AG04449 (cell line): ENCODE measurements around the gene WDR20.

ENCODE experiments used
- CTCF ChIA-PET: fragments of 350-600 bp; formaldehyde crosslinking; extraction: SDS; loops from one replicate; lab custom pipeline; 2021; ENCODE audit warnings: antibody characterized with exemption; lab: Yijun Ruan, JAX
- POLR2A ChIA-PET: fragments of 400-600, 350-600 bp; formaldehyde crosslinking; extraction: SDS; loops from one replicate; lab custom pipeline; 2020; ENCODE audit warnings: antibody characterized with exemption, inconsistent platforms; lab: Yijun Ruan, JAX
- DNase-seq: peaks from one replicate; pipeline ENCODE4 v3.0.0-alpha.2; 2010; ENCODE audit warnings: low read depth, low spot score
- H3K4me3 ChIP-seq: 2 replicates; pipeline ENCODE4 v1.5.1; 2011; ENCODE audit warnings: low read depth, mild to moderate bottlenecking, control low read depth, low read length
- TF ChIP-seq, protein P1 (sequence below): IDR thresholded peaks from one replicate; pipeline ENCODE4 v1.5.1; 2011; ENCODE audit warnings: mild to moderate bottlenecking, moderate library complexity, low read length, control low read depth, inconsistent platforms; ENCODE audit not compliant: insufficient read depth; ENCODE audit errors: missing control alignments

WDR20 gene

DNA sequence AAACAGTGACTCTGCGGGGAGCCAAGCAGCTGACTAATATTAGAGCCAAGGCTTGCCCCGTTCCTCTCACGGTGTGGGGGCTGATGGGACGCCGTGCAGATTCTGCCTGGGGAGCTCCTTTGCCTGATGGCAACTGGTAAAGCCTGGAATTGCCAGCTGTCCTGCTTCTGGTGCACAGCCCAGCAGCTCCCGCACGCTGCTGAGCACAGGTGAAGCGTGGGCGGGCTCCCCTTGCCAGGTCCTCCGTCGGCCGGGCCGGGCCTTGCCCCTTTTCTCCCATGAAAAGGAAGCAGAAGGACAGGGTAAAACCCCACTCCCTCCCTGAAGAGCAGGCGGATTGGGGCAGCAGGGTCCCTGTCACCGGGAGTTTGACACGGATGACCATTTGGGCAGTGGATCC lies 79.0 kb downstream of the WDR20 start:
- ChIA-PET CTCF (interaction anchor here (0.5 to 2.3 kb wide), 4 partner anchors 15 to 97 kb away, joined by 3 to 7 read pairs (median 5); no protein-coding TSS in a partner anchor), POLR2A (no interaction called here)
- no peak overlapping the region for H3K4me3 ChIP-seq
- no peak for DNase-seq
- TF ChIP-seq, protein P1, sequence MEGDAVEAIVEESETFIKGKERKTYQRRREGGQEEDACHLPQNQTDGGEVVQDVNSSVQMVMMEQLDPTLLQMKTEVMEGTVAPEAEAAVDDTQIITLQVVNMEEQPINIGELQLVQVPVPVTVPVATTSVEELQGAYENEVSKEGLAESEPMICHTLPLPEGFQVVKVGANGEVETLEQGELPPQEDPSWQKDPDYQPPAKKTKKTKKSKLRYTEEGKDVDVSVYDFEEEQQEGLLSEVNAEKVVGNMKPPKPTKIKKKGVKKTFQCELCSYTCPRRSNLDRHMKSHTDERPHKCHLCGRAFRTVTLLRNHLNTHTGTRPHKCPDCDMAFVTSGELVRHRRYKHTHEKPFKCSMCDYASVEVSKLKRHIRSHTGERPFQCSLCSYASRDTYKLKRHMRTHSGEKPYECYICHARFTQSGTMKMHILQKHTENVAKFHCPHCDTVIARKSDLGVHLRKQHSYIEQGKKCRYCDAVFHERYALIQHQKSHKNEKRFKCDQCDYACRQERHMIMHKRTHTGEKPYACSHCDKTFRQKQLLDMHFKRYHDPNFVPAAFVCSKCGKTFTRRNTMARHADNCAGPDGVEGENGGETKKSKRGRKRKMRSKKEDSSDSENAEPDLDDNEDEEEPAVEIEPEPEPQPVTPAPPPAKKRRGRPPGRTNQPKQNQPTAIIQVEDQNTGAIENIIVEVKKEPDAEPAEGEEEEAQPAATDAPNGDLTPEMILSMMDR, result no peak

DNA sequence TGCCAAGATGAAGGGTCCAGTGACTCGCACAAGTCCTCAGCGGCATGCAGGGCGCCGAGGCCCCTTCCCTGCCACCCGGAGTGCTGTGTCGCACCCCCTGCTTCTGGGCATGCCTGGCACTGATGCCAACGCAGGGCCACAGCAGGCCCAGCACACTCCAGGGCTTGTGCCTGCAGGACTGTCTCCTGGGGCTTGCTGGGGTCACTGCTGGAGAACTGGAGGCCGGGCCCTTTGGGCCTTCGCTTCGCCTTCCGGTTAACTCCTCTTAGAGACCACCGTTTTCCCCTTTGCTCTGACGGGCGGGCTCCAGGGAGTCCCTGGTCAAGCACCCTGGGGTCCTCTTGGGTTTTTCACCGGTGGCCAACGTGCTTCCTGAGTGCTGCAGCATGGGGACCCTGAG lies 79.6 kb downstream of the WDR20 start:
- ChIA-PET POLR2A (no interaction called here), CTCF (interaction anchor here (2.3 kb wide), 1 partner anchor 94 kb away, joined by 7 read pairs; no protein-coding TSS in a partner anchor)
- DNase-seq, result no peak
- no peak overlapping the region for H3K4me3 ChIP-seq
- TF ChIP-seq, protein P1, result no peak

DNA sequence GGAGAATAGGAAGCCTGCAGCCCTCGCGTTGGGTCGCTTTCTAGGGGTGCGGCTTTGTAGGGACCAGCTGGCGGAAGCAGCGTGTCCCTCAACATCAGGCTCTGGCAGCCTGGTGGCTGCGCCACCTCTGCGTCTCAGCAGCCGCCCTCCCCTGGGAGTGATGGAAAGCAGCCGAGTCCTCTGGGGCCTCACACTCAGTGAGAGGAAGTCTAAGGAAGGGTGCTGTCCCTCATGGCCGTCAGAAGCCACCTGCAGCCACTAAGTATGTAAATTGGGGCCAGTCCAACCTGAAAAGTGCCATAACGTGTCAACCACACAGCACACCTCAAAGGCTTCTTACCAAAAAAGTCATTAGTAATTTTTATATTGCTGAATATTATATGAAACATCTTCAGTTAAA lies 80.3 kb downstream of the WDR20 start:
- CTCF ChIA-PET, result interaction anchor here (2.3 kb wide), 1 partner anchor 94 kb away, joined by 7 read pairs; no protein-coding TSS in a partner anchor
- no peak overlapping the region for H3K4me3 ChIP-seq
- no peak for DNase-seq
- POLR2A ChIA-PET, result interaction anchor here (0.6 kb wide), 2 partner anchors 33 to 136 kb away, joined by 3 read pairs; no protein-coding TSS in a partner anchor
- TF ChIP-seq, protein P1, result no peak

DNA sequence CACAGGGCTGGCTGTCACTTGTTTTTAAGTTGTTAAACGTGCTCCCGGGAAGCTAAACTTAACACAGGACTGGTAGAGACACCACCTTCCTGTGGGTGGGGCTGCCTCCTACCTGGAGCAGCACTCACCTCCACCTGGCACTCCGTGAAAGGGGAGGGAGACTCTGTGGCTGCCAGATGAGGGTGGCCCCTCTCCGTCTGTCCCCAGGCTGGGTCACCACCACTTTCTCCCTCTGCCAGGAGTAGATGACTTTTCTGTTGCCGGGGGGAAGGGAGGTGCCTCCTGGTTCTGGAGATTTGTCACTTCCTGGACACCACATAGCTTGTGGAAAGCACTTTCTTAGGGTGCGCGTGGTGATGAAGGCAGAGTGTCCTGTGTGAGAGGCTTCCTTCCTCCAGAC lies 81.3 kb downstream of the WDR20 start:
- CTCF ChIA-PET, result interaction anchor here (1.0 to 1.8 kb wide), 4 partner anchors 9 to 93 kb away, joined by 3 to 8 read pairs (median 6); no protein-coding TSS in a partner anchor
- DNase-seq, result no peak
- POLR2A ChIA-PET, result no interaction called here
- TF ChIP-seq, protein P1, result no peak
- H3K4me3 ChIP-seq, result no peak overlapping the region

DNA sequence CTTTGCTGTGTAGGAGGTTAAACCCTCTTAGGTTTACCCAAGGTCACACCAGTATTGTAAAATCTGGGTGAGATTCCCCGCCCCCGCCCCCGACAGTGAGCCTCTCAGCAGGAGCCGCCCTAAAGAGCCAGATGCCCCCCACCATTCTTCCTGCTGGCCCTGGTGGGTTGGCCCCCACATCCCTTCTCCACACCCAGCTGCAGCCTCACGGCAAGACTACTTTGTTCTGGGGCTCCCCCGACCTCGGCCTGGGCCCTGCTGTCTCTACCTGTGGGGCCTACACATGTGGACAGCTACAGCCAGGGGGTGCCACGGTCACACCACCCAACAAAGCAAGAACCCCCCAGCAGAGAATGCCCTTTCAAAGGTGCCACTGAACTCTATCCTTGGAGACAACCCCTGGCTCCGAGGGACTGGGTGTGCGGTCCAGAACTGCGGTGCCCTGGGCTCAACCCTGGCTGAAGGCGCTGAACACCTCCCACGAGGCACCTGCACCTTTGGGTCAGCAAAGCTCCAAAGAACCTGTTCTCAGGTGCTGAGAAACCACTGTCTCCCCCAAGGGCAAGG lies 82.4 kb downstream of the WDR20 start:
- no peak overlapping the region for H3K4me3 ChIP-seq
- POLR2A ChIA-PET, result no interaction called here
- no peak for DNase-seq
- CTCF ChIA-PET, result interaction anchor here (1.2 to 1.8 kb wide), 3 partner anchors 12 to 92 kb away, joined by 4 to 8 read pairs (median 7); no protein-coding TSS in a partner anchor
- TF ChIP-seq, protein P1, result no peak

DNA sequence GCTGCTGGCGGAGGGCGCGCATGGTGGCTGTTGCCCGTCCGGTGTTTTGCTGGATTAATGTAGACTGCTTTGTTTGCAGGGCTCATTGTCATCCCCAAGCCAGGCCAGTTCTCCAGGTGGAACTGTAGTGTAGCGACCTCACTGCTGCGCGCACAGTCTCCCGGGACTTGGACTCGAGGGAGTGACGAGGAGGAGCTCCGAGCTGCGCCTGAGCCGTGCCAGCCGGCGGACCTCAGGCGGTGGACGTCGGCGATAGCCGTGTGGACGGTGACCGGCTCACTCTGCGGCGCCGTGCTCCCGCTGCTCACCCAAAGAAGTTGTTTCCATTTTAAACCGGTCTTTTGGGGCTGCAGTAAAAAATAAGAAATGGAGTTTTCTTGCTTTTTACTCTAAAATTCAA lies 83.1 kb downstream of the WDR20 start:
- CTCF ChIA-PET, result no interaction called here
- TF ChIP-seq, protein P1, result no peak
- H3K4me3 ChIP-seq, result no peak overlapping the region
- DNase-seq, result no peak
- POLR2A ChIA-PET, result no interaction called here
